Loucy (cell line): ENCODE results near the gene SAG.

Experiments
- H2AFZ ChIP-seq: fragments of 200-600 bp; sonication (generic); 2 replicates; pipeline ENCODE4 v1.6.0; 2016; ENCODE audit warnings: antibody characterized with exemption, mild to moderate bottlenecking, low read length, moderate library complexity
- H3F3A ChIP-seq: fragments of 200-600 bp; 2 replicates; pipeline ENCODE4 v1.6.0; 2016; ENCODE audit warnings: antibody characterized with exemption, low read depth, mild to moderate bottlenecking
- H3K27me3 ChIP-seq: fragments of 200-600 bp; sonication (generic); 2 replicates; pipeline ENCODE4 v1.6.1; 2014; ENCODE audit warnings: low read length, mild to moderate bottlenecking; ENCODE audit not compliant: insufficient read depth, poor library complexity, severe bottlenecking
- H3K36me3 ChIP-seq: fragments of 200-600 bp; sonication (generic); 2 replicates; pipeline ENCODE4 v1.6.1; 2016; ENCODE audit warnings: low read length; ENCODE audit not compliant: insufficient read depth
- H3K4me1 ChIP-seq: fragments of 200-600 bp; sonication (generic); 2 replicates; pipeline ENCODE4 v1.5.1; 2014; ENCODE audit warnings: low read length, mild to moderate bottlenecking; ENCODE audit not compliant: insufficient read depth, poor library complexity, severe bottlenecking
- H3K4me2 ChIP-seq: fragments of 200-600 bp; sonication (generic); 2 replicates; pipeline ENCODE4 v1.6.0; 2014; ENCODE audit warnings: antibody characterized with exemption, low read length, low read depth, mild to moderate bottlenecking; ENCODE audit not compliant: poor library complexity, severe bottlenecking
- H3K4me3 ChIP-seq: fragments of 200-600 bp; sonication (generic); 2 replicates; pipeline ENCODE4 v1.5.1; 2014; ENCODE audit warnings: low read length, mild to moderate bottlenecking, mixed read lengths; ENCODE audit not compliant: poor library complexity, severe bottlenecking
- H3K79me2 ChIP-seq: fragments of 200-600 bp; sonication (generic); 2 replicates; pipeline ENCODE4 v1.6.1; 2014; ENCODE audit warnings: low read length; ENCODE audit not compliant: insufficient read depth
- H3K9ac ChIP-seq: fragments of 200-600 bp; sonication (generic); 2 replicates; pipeline ENCODE4 v1.6.0; 2014; ENCODE audit warnings: mild to moderate bottlenecking, low read depth, low read length, moderate library complexity; ENCODE audit not compliant: poor library complexity, severe bottlenecking
- H3K9me2 ChIP-seq: fragments of 200-600 bp; sonication (generic); replicated peaks from 2 replicates; pipeline ENCODE4 v1.6.1; 2016; ENCODE audit warnings: low read depth, low read length, mixed read lengths
- H3K9me3 ChIP-seq: fragments of 200-600 bp; sonication (generic); 2 replicates; pipeline ENCODE4 v1.6.1; 2014; ENCODE audit warnings: mild to moderate bottlenecking, antibody characterized with exemption, low read length, low read depth; ENCODE audit not compliant: insufficient read depth
- H4K20me1 ChIP-seq: fragments of 200-600 bp; sonication (generic); 2 replicates; pipeline ENCODE4 v1.6.0; 2014; ENCODE audit warnings: antibody characterized with exemption, low read length, mild to moderate bottlenecking; ENCODE audit not compliant: insufficient read depth, poor library complexity, severe bottlenecking
- EZH2phosphoT487 ChIP-seq: fragments of 200-600 bp; IDR thresholded peaks from 2 replicates; pipeline ENCODE4 v1.6.1; 2018; ENCODE audit warnings: antibody characterized with exemption, mild to moderate bottlenecking, moderate library complexity, borderline replicate concordance
- TF ChIP-seq, protein P1 (sequence below): fragments of 200-600 bp; sonication (generic); conservative IDR thresholded peaks from 2 replicates; pipeline ENCODE4 v1.5.1; 2014; ENCODE audit warnings: mild to moderate bottlenecking, antibody characterized with exemption, low read length

SAG gene

DNA sequence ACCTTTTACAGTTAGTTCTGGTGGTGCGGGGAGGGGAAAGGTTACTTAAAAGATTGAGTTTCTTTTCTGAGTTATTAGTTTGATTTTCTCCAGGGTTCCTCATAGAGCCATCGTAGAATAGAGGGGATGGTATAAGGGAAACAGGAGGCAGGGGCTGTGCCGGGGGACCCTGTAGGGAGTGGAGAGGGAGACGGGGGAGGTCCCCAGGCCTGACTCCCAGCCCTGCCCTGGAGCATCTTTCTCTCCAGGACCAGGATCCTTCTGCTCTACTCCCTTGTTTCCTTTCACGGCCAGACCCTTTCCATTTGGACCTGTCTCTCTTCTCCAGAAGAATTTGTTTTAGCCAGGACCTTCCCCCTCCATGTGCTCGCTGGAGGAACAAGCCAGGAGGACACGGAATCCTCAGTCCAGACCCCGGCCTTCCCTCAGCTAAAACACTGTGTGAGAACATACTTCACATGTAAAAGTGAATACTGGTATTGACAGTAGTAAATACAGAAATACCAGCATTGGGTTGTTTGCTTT lies 82.0 kb downstream of the SAG start:
- no peak for TF ChIP-seq EZH2phosphoT487
- TF ChIP-seq, protein P1, sequence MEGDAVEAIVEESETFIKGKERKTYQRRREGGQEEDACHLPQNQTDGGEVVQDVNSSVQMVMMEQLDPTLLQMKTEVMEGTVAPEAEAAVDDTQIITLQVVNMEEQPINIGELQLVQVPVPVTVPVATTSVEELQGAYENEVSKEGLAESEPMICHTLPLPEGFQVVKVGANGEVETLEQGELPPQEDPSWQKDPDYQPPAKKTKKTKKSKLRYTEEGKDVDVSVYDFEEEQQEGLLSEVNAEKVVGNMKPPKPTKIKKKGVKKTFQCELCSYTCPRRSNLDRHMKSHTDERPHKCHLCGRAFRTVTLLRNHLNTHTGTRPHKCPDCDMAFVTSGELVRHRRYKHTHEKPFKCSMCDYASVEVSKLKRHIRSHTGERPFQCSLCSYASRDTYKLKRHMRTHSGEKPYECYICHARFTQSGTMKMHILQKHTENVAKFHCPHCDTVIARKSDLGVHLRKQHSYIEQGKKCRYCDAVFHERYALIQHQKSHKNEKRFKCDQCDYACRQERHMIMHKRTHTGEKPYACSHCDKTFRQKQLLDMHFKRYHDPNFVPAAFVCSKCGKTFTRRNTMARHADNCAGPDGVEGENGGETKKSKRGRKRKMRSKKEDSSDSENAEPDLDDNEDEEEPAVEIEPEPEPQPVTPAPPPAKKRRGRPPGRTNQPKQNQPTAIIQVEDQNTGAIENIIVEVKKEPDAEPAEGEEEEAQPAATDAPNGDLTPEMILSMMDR = no peak
- peaks cover 36% of the 10 kb centered on the region; the same call in 1 of the 2 replicates for H3K36me3 ChIP-seq
- H3K4me1 ChIP-seq = peaks cover 44% of the 10 kb centered on the region
- H3K79me2 ChIP-seq = peaks cover 71% of the 10 kb centered on the region
- H3K27me3 ChIP-seq = no peaks in the 10 kb centered on the region
- H3K4me2 ChIP-seq = peak overlapping the region; percentile 20
- no peak overlapping the region for H2AFZ ChIP-seq
- no peaks in the 10 kb centered on the region for H3K9me3 ChIP-seq
- H3K4me3 ChIP-seq = no peak overlapping the region
- H3K9ac ChIP-seq = no peak overlapping the region
- H4K20me1 ChIP-seq = no peaks in the 10 kb centered on the region
- no peaks in the 10 kb centered on the region for H3K9me2 ChIP-seq
- H3F3A ChIP-seq = peaks cover 9% of the 10 kb centered on the region

DNA sequence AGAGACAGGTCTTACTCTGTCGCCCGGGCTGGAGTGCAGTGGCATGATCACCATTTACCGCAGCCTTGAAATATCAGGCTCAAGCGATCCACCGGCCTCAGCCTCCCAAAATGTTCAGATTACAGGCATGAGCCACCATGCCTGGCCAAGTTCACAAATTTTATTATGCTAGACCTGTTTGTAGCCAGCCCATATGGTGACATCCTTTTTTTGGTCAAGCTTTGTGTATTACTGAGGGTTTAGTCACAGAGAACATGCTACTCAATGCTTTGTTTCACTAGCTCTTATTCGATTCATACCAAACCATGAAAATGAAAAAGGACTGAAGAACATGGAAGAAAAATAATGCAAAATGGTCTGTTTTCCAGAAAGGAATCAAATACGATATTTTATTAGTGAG lies 88.1 kb downstream of the SAG start:
- Histone ChIP-seq H2AFZ (no peak overlapping the region), H3K9me2 (no peaks in the 10 kb centered on the region), H3K9me3 (no peaks in the 10 kb centered on the region), H3K27me3 (no peaks in the 10 kb centered on the region), H3K4me3 (no peak overlapping the region), H3K36me3 (peaks cover 30% of the 10 kb centered on the region; the same call in 1 of the 2 replicates), H3K4me1 (peaks cover 38% of the 10 kb centered on the region), H4K20me1 (no peaks in the 10 kb centered on the region), H3K79me2 (peaks cover 29% of the 10 kb centered on the region), H3K9ac (no peak overlapping the region), H3F3A (peaks cover 4% of the 10 kb centered on the region; the same call in 1 of the 2 replicates), H3K4me2 (no peak overlapping the region)
- TF ChIP-seq, protein P1 = no peak
- no peak for TF ChIP-seq EZH2phosphoT487
